ENCODE results near the gene GPSM1.
"Not testable (repeated sequence)": the region's sequence is repeated elsewhere in the genome, so short reads cannot be mapped to it uniquely, and the experiment has no call there.

GPSM1 gene

GRCh38 chr9:136405481-136405880 lies 78.1 kb downstream of the GPSM1 start:
- TF ChIP-seq CTCF (IDR thresholded peaks at IDR 0.05; ENCODE audit: low read depth, low read length), result no peak
- no peak for DNase-seq
- Histone ChIP-seq H3K27ac (no peak overlapping the region), H3K9me3 (ENCODE audit: severe bottlenecking) (no peaks in the 10 kb centered on the region), H3K27me3 (ENCODE audit: insufficient read depth, low read depth, severe bottlenecking) (no peaks in the 10 kb centered on the region), H3K4me3 (ENCODE audit: low read depth, low read length) (no peak overlapping the region), H3K36me3 (peaks cover 45% of the 10 kb centered on the region)

- peaks cover 49% of the 10 kb centered on the region for H3K36me3 ChIP-seq
- H3K27me3 ChIP-seq (ENCODE audit: insufficient read depth, low read depth, severe bottlenecking); H3K27ac ChIP-seq; DNase-seq; H3K4me3 ChIP-seq (ENCODE audit: low read depth, low read length); H3K9me3 ChIP-seq (ENCODE audit: severe bottlenecking): not testable (repeated sequence)
Observed at GRCh38 chr9:136405904-136406303, 78.6 kb downstream of the GPSM1 start.

GRCh38 chr9:136407061-136407460 lies 79.7 kb downstream of the GPSM1 start:
- H3K27me3 ChIP-seq (ENCODE audit: insufficient read depth, low read depth, severe bottlenecking); DNase-seq; H3K27ac ChIP-seq; H3K9me3 ChIP-seq (ENCODE audit: severe bottlenecking); H3K4me3 ChIP-seq (ENCODE audit: low read depth, low read length): not testable (repeated sequence)
- H3K36me3 ChIP-seq, result peaks cover 49% of the 10 kb centered on the region

- Histone ChIP-seq H3K27me3 (ENCODE audit: insufficient read depth, low read depth, severe bottlenecking) (no peaks in the 10 kb centered on the region), H3K4me3 (ENCODE audit: low read depth, low read length) (no peak overlapping the region), H3K36me3 (peaks cover 56% of the 10 kb centered on the region), H3K9me3 (ENCODE audit: severe bottlenecking) (no peaks in the 10 kb centered on the region), H3K27ac (no peak overlapping the region)
- no peak for DNase-seq
- no peak for TF ChIP-seq CTCF (IDR thresholded peaks at IDR 0.05; ENCODE audit: low read depth, low read length)
Observed at GRCh38 chr9:136407911-136408310, 80.6 kb downstream of the GPSM1 start.

Data from WERI-Rb-1 (cell line).